Fibroblast of lung (primary cell): ENCODE measurements around the gene CSGALNACT2. TPM values are rescaled to one million over a fixed set of nuclear protein-coding genes. Genes with fewer than 3 reads are reported as not detected.

Source experiments
- DNase-seq, 2 donors: peaks; one replicate each; pipeline versions ENCODE4 v3.0.0 to v3.0.0-alpha.2; 2010; ENCODE audit warnings: low read depth in 2 of 2
- H2AFZ ChIP-seq: 2 replicates; pipeline ENCODE4 v1.5.1; 2012; ENCODE audit warnings: low read length, control low read depth, inconsistent platforms
- H3K27ac ChIP-seq: 2 replicates; pipeline ENCODE4 v1.5.1; 2011; ENCODE audit warnings: low read length, control low read depth; ENCODE audit not compliant: insufficient read depth
- H3K27me3 ChIP-seq: 2 replicates; pipeline ENCODE4 v1.5.1; 2011; ENCODE audit warnings: mild to moderate bottlenecking, low read length; ENCODE audit not compliant: control insufficient read depth, insufficient read depth
- H3K36me3 ChIP-seq: 2 replicates; pipeline ENCODE4 v1.5.1; 2011; ENCODE audit warnings: low read length; ENCODE audit not compliant: control insufficient read depth, insufficient read depth
- H3K4me1 ChIP-seq: 2 replicates; pipeline ENCODE4 v1.5.1; 2011; ENCODE audit warnings: low read length; ENCODE audit not compliant: control insufficient read depth, insufficient read depth; ENCODE audit errors: extremely low read depth
- H3K4me2 ChIP-seq: 2 replicates; pipeline ENCODE4 v1.5.1; 2011; ENCODE audit warnings: low read length, control low read depth; ENCODE audit not compliant: insufficient read depth; ENCODE audit errors: extremely low read depth
- H3K4me3 ChIP-seq, 4 experiments: fragments of 200-600 bp in 1 of 4; sonication (generic) in 1 of 4; replicated peaks in 1 of 4; 2 replicates each; pipeline ENCODE4 v1.5.1; 2011 to 2016; ENCODE audit warnings: low read length in 4 of 4, low read depth in 3 of 4, mild to moderate bottlenecking in 3 of 4, control low read depth in 2 of 4, inconsistent platforms in 1 of 4, mixed read lengths in 1 of 4; ENCODE audit not compliant: insufficient read depth in 1 of 4; ENCODE audit errors: control extremely low read depth in 1 of 4
- H3K79me2 ChIP-seq: 2 replicates; pipeline ENCODE4 v1.5.1; 2012; ENCODE audit warnings: mild to moderate bottlenecking, low read length, inconsistent platforms; ENCODE audit not compliant: control insufficient read depth, insufficient read depth
- H3K9ac ChIP-seq: 2 replicates; pipeline ENCODE4 v1.5.1; 2011; ENCODE audit warnings: mild to moderate bottlenecking, low read length, control low read depth; ENCODE audit not compliant: insufficient read depth
- H3K9me3 ChIP-seq: 2 replicates; pipeline ENCODE4 v1.5.1; 2012; ENCODE audit warnings: low read depth, low read length; ENCODE audit not compliant: control insufficient read depth, insufficient read depth
- H4K20me1 ChIP-seq: 2 replicates; pipeline ENCODE4 v1.5.1; 2011; ENCODE audit warnings: low read length; ENCODE audit not compliant: control insufficient read depth, insufficient read depth; ENCODE audit errors: extremely low read depth
- CTCF ChIP-seq, 2 donors: IDR thresholded peaks in 1 of 2; conservative IDR thresholded peaks in 1 of 2; 1 replicate in 1 of 2; 2 replicates in 1 of 2; pipeline ENCODE4 v1.5.1; 2011 to 2012; ENCODE audit warnings: low read length in 2 of 2, control low read depth in 1 of 2, inconsistent platforms in 1 of 2, low read depth in 1 of 2, mild to moderate bottlenecking in 1 of 2
- EZH2 ChIP-seq: IDR thresholded peaks from 2 replicates; pipeline ENCODE4 v1.5.1; 2012; ENCODE audit warnings: low read length, control low read depth, mild to moderate bottlenecking; ENCODE audit errors: missing control alignments
- polyA plus RNA-seq, 2 donors: library from polyadenylated mRNA; depleted of rRNA in 1 of 2; stranded (reverse) in 1 of 2; unstranded in 1 of 2; fragments of >200 nt; gene quantifications; 2 replicates each; pipeline ENCODE4 v1.2.1, GENCODE V29; 2011 to 2012; ENCODE audit warnings: missing spikeins in 1 of 2
- total RNA-seq: library from RNA; depleted of rRNA; stranded (reverse); fragments of >200 nt; gene quantifications from 2 replicates; pipeline ENCODE4 v1.2.1, GENCODE V29; 2014

The CSGALNACT2 gene
- total and polyA plus RNA-seq, 2 donors (not counting 1 experiment from before 2014, with no cell fraction given), result 38.6 to 46.9 TPM

- DNase-seq, result peak in 1 of 2 donors; percentile 17
Observed at GRCh38 chr10:43120929-43121314, 17.3 kb upstream of the CSGALNACT2 start.

GRCh38 chr10:43121444-43121843, 16.8 kb upstream of the CSGALNACT2 start:
- no peak for DNase-seq
- no peak overlapping the region for H3K27ac ChIP-seq
- no peaks in the 10 kb centered on the region for H4K20me1 ChIP-seq
- H3K4me2 ChIP-seq, result no peak overlapping the region
- no peaks in the 10 kb centered on the region for H3K4me1 ChIP-seq
- no peaks in the 10 kb centered on the region for H3K9me3 ChIP-seq
- no peak overlapping the region for H3K9ac ChIP-seq
- no peaks in the 10 kb centered on the region for H3K27me3 ChIP-seq
- no peak overlapping the region for H2AFZ ChIP-seq
- H3K4me3 ChIP-seq, result no peak overlapping the region
- TF ChIP-seq CTCF (conservative IDR thresholded peaks at IDR 0.05 in 1 of 2, IDR thresholded peaks at IDR 0.05 in 1 of 2; ENCODE audit: low read depth in 1 of 2, low read length in 2 of 2), result no peak
- TF ChIP-seq EZH2, result no peak
- no peaks in the 10 kb centered on the region for H3K36me3 ChIP-seq
- H3K79me2 ChIP-seq, result no peaks in the 10 kb centered on the region

More at GRCh38 chr10:43120929-43121314, 17.3 kb upstream of the CSGALNACT2 start:
- H3K4me1 ChIP-seq, result no peaks in the 10 kb centered on the region
- no peak overlapping the region for H2AFZ ChIP-seq
- TF ChIP-seq EZH2, result no peak
- no peak for TF ChIP-seq CTCF (conservative IDR thresholded peaks at IDR 0.05 in 1 of 2, IDR thresholded peaks at IDR 0.05 in 1 of 2; ENCODE audit: low read depth in 1 of 2, low read length in 2 of 2)
- no peaks in the 10 kb centered on the region for H3K27me3 ChIP-seq
- no peaks in the 10 kb centered on the region for H3K36me3 ChIP-seq
- H3K27ac ChIP-seq, result no peak overlapping the region
- H3K4me2 ChIP-seq, result no peak overlapping the region
- H3K9ac ChIP-seq, result no peak overlapping the region
- no peak overlapping the region for H3K4me3 ChIP-seq
- no peaks in the 10 kb centered on the region for H4K20me1 ChIP-seq
- H3K9me3 ChIP-seq, result no peaks in the 10 kb centered on the region
- H3K79me2 ChIP-seq, result no peaks in the 10 kb centered on the region

- Histone ChIP-seq H4K20me1 (no peaks in the 10 kb centered on the region), H3K9me3 (no peaks in the 10 kb centered on the region), H3K36me3 (no peaks in the 10 kb centered on the region), H3K27ac (no peak overlapping the region), H3K9ac (no peak overlapping the region), H3K79me2 (no peaks in the 10 kb centered on the region), H3K4me3 (no peak overlapping the region), H3K4me1 (no peaks in the 10 kb centered on the region), H3K4me2 (no peak overlapping the region), H2AFZ (no peak overlapping the region), H3K27me3 (no peaks in the 10 kb centered on the region)
- TF ChIP-seq EZH2 (no peak), CTCF (conservative IDR thresholded peaks at IDR 0.05 in 1 of 2, IDR thresholded peaks at IDR 0.05 in 1 of 2; ENCODE audit: low read depth in 1 of 2, low read length in 2 of 2) (no peak)
- DNase-seq, result no peak
Observed at GRCh38 chr10:43122096-43122495, 16.1 kb upstream of the CSGALNACT2 start.
